Measurements from ENCODE around the gene SPATA16. TPM values are rescaled to one million over a fixed set of nuclear protein-coding genes. Genes with fewer than 3 reads are reported as not detected.
"Not testable (repeated sequence)": the region's sequence is repeated elsewhere in the genome, so short reads cannot be mapped to it uniquely, and the experiment has no call there.

The SPATA16 gene
- total RNA-seq (2021) (0.41 to 0.57 TPM (median 0.44 TPM) in 3 replicates), Bru-seq, nascent RNA (percentile 20 among the genes with signal in this experiment)
- long read RNA-seq, experiment 1, partial matches to known transcripts = 0 of 1 reads
- long read RNA-seq, experiment 1, other reads (novel, unspliced or antisense) = 1 of 1 reads
- long read RNA-seq, experiment 2, partial matches to known transcripts = 0 of 5 reads
- long read RNA-seq, experiment 2, other reads (novel, unspliced or antisense) = 5 of 5 reads
- long read RNA-seq, experiment 3 = 0 reads

DNA sequence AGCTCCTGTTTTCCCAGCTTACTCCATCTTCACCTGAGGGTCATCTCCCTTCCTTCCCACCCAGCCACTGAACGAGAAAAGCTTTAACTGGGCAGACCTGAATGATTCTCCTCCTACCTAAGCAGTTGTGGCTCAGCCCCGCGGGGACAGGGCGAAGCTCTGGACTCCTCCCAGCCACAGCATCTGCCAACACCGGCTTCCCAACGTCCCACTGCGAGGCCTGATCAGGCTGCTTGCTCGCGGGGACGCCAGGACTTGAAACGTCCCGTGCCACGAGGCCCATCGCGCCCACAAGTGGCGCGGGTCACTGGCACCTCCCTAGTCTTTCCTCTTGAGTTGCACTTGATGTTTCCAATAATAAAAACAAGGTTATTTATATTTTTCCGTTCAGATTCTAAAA lies at the start of gene SPATA16:
TSS of gene SPATA16 (minus strand) at position 250 of the 400 bp plus-strand sequence. CDS start 23,504 bp downstream, outside the sequence.
- peak; percentile 14 for DNase-seq (ENCODE audit: low spot score)
- H3K27ac Mint-ChIP-seq = no peak within 1 kb of the TSS
- peak; percentile 85 for ATAC-seq
- ChIA-PET POLR2A (interaction anchor here (0.6 kb wide), 1 partner anchor 168 kb away, joined by 3 read pairs; no protein-coding TSS in a partner anchor), CTCF (no interaction called here)
- peaks cover 9% of the 10 kb centered on the region; the same call in 1 of the 2 replicates for H3K9me3 Mint-ChIP-seq
- no peak within 1 kb of the TSS for H3K4me3 Mint-ChIP-seq
- H3K4me1 Mint-ChIP-seq = peaks cover 35% of the 10 kb centered on the region
- TF ChIP-seq, protein P1, sequence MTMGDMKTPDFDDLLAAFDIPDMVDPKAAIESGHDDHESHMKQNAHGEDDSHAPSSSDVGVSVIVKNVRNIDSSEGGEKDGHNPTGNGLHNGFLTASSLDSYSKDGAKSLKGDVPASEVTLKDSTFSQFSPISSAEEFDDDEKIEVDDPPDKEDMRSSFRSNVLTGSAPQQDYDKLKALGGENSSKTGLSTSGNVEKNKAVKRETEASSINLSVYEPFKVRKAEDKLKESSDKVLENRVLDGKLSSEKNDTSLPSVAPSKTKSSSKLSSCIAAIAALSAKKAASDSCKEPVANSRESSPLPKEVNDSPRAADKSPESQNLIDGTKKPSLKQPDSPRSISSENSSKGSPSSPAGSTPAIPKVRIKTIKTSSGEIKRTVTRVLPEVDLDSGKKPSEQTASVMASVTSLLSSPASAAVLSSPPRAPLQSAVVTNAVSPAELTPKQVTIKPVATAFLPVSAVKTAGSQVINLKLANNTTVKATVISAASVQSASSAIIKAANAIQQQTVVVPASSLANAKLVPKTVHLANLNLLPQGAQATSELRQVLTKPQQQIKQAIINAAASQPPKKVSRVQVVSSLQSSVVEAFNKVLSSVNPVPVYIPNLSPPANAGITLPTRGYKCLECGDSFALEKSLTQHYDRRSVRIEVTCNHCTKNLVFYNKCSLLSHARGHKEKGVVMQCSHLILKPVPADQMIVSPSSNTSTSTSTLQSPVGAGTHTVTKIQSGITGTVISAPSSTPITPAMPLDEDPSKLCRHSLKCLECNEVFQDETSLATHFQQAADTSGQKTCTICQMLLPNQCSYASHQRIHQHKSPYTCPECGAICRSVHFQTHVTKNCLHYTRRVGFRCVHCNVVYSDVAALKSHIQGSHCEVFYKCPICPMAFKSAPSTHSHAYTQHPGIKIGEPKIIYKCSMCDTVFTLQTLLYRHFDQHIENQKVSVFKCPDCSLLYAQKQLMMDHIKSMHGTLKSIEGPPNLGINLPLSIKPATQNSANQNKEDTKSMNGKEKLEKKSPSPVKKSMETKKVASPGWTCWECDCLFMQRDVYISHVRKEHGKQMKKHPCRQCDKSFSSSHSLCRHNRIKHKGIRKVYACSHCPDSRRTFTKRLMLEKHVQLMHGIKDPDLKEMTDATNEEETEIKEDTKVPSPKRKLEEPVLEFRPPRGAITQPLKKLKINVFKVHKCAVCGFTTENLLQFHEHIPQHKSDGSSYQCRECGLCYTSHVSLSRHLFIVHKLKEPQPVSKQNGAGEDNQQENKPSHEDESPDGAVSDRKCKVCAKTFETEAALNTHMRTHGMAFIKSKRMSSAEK (CRISPR knock-in tag; IDR thresholded peaks at IDR 0.05; ENCODE audit: borderline replicate concordance) = no peak
- no peak for TF ChIP-seq PRRX2 (CRISPR knock-in tag; IDR thresholded peaks at IDR 0.05)
- no peak for TF ChIP-seq TEAD4 (CRISPR knock-in tag; IDR thresholded peaks at IDR 0.05)
- TF ChIP-seq SOX15 (CRISPR knock-in tag; IDR thresholded peaks at IDR 0.05) = no peak
- TF ChIP-seq, protein P2, sequence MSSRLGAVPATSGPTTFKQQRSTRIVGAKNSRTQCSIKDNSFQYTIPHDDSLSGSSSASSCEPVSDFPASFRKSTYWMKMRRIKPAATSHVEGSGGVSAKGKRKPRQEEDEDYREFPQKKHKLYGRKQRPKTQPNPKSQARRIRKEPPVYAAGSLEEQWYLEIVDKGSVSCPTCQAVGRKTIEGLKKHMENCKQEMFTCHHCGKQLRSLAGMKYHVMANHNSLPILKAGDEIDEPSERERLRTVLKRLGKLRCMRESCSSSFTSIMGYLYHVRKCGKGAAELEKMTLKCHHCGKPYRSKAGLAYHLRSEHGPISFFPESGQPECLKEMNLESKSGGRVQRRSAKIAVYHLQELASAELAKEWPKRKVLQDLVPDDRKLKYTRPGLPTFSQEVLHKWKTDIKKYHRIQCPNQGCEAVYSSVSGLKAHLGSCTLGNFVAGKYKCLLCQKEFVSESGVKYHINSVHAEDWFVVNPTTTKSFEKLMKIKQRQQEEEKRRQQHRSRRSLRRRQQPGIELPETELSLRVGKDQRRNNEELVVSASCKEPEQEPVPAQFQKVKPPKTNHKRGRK (CRISPR knock-in tag; IDR thresholded peaks at IDR 0.05; ENCODE audit: borderline replicate concordance) = no peak
- TF ChIP-seq, protein P3, sequence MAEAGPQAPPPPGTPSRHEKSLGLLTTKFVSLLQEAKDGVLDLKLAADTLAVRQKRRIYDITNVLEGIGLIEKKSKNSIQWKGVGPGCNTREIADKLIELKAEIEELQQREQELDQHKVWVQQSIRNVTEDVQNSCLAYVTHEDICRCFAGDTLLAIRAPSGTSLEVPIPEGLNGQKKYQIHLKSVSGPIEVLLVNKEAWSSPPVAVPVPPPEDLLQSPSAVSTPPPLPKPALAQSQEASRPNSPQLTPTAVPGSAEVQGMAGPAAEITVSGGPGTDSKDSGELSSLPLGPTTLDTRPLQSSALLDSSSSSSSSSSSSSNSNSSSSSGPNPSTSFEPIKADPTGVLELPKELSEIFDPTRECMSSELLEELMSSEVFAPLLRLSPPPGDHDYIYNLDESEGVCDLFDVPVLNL (CRISPR knock-in tag; IDR thresholded peaks at IDR 0.05; ENCODE audit: borderline replicate concordance, low read depth) = no peak
- TF ChIP-seq EMX1 (CRISPR knock-in tag; IDR thresholded peaks at IDR 0.05) = no peak
- no peak for TF ChIP-seq KAT7 (CRISPR knock-in tag; IDR thresholded peaks at IDR 0.05; ENCODE audit: borderline replicate concordance)
- no peak for TF ChIP-seq ZNF423 (CRISPR knock-in tag; IDR thresholded peaks at IDR 0.05)
- no peak for TF ChIP-seq NFATC4 (CRISPR knock-in tag; IDR thresholded peaks at IDR 0.05)
- no peak for TF ChIP-seq GABPB1 (CRISPR knock-in tag; IDR thresholded peaks at IDR 0.05)
- TF ChIP-seq SMAD4 (CRISPR knock-in tag; IDR thresholded peaks at IDR 0.05) = no peak
- no peak for TF ChIP-seq NR3C1 (CRISPR knock-in tag; conservative IDR thresholded peaks at IDR 0.05; ENCODE audit: low read depth)
- TF ChIP-seq MXD4 (CRISPR knock-in tag; IDR thresholded peaks at IDR 0.05; ENCODE audit: borderline replicate concordance) = no peak
- TF ChIP-seq, protein P4, sequence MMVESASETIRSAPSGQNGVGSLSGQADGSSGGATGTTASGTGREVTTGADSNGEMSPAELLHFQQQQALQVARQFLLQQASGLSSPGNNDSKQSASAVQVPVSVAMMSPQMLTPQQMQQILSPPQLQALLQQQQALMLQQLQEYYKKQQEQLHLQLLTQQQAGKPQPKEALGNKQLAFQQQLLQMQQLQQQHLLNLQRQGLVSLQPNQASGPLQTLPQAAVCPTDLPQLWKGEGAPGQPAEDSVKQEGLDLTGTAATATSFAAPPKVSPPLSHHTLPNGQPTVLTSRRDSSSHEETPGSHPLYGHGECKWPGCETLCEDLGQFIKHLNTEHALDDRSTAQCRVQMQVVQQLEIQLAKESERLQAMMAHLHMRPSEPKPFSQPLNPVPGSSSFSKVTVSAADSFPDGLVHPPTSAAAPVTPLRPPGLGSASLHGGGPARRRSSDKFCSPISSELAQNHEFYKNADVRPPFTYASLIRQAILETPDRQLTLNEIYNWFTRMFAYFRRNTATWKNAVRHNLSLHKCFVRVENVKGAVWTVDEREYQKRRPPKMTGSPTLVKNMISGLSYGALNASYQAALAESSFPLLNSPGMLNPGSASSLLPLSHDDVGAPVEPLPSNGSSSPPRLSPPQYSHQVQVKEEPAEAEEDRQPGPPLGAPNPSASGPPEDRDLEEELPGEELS (CRISPR knock-in tag; IDR thresholded peaks at IDR 0.05) = no peak
- TF ChIP-seq CTCF (IDR thresholded peaks at IDR 0.05) = no peak
- no peak for TF ChIP-seq ZBTB21 (CRISPR knock-in tag; IDR thresholded peaks at IDR 0.05; ENCODE audit: borderline replicate concordance)
- no peak for TF ChIP-seq SP1 (CRISPR knock-in tag; conservative IDR thresholded peaks at IDR 0.05)
- 0 out of 2 replicates have a peak, but pooled peaks cover 3% of the 10 kb centered on the region for H3K36me3 Mint-ChIP-seq
- H3K27me3 Mint-ChIP-seq (ENCODE audit: low read depth) = no peaks in the 10 kb centered on the region

GRCh38 chr3:173183022-173183421 lies 42.0 kb upstream of the SPATA16 start:
- H3K4me1 Mint-ChIP-seq; ATAC-seq; H3K27ac Mint-ChIP-seq; H3K4me3 Mint-ChIP-seq; H3K27me3 Mint-ChIP-seq (ENCODE audit: low read depth); DNase-seq (ENCODE audit: low spot score); POLR2A ChIA-PET; CTCF ChIA-PET: not testable (repeated sequence)
- Mint-ChIP-seq H3K36me3 (peaks cover 53% of the 10 kb centered on the region), H3K9me3 (peaks cover 58% of the 10 kb centered on the region)
